ENCODE measurements around the gene FUS. TPM values are rescaled to one million over a fixed set of nuclear protein-coding genes. Genes with fewer than 3 reads are reported as not detected.
A peak's percentile ranks its signal among the peaks of the same experiment; 100 is the strongest.
"Not testable (repeated sequence)": the region's sequence is repeated elsewhere in the genome, so short reads cannot be mapped to it uniquely, and the experiment has no call there.

The FUS gene
- total RNA-seq, 2 donors from 2014 or later = 134 to 252 TPM

GRCh38 chr16:31136287-31136662 lies 43.7 kb upstream of the FUS start:
- no peak for DNase-seq
- Histone ChIP-seq H3K27ac (no peak overlapping the region), H3K27me3 (no peaks in the 10 kb centered on the region), H3K4me3 (no peak overlapping the region), H3K4me1 (peaks cover 26% of the 10 kb centered on the region), H3K36me3 (no peaks in the 10 kb centered on the region), H3K9ac (ENCODE audit: low read depth in 2 of 2, low read length in 2 of 2) (peak overlapping the region in 1 of 2 donors; percentile 100), H3K9me3 (no peaks in the 10 kb centered on the region)
- intact Hi-C loops (cut with DNase I) = no loop called here
- TF ChIP-seq CTCF (IDR thresholded peaks at IDR 0.05) = no peak

- H3K27ac ChIP-seq; intact Hi-C loops (cut with DNase I); H3K27me3 ChIP-seq; H3K4me3 ChIP-seq; DNase-seq; H3K36me3 ChIP-seq; H3K9me3 ChIP-seq; H3K9ac ChIP-seq (ENCODE audit: low read depth in 2 of 2, low read length in 2 of 2): not testable (repeated sequence)
- peaks cover 32% of the 10 kb centered on the region for H3K4me1 ChIP-seq
Observed at GRCh38 chr16:31136822-31137499, 43.0 kb upstream of the FUS start.

GRCh38 chr16:31138621-31139578 lies 41.0 kb upstream of the FUS start:
- H3K36me3 ChIP-seq = no peaks in the 10 kb centered on the region
- DNase-seq = peak; percentile 83
- peaks cover 23% of the 10 kb centered on the region for H3K4me1 ChIP-seq
- no peaks in the 10 kb centered on the region for H3K9me3 ChIP-seq
- H3K4me3 ChIP-seq = no peak overlapping the region
- intact Hi-C loops (cut with DNase I) = no loop called here
- H3K27ac ChIP-seq = peak overlapping the region; percentile 67
- no peak for TF ChIP-seq CTCF (IDR thresholded peaks at IDR 0.05)
- H3K27me3 ChIP-seq = no peaks in the 10 kb centered on the region
- H3K9ac ChIP-seq (ENCODE audit: low read depth in 2 of 2, low read length in 2 of 2) = peak overlapping the region; percentile 33 to 80

- H3K27me3 ChIP-seq = not testable (repeated sequence)
- intact Hi-C loops (cut with DNase I) = loop anchor here (10.0 kb wide), 1 partner anchor 156 kb away; the partner anchor contains the start of gene HSD3B7
Observed at GRCh38 chr16:31141071-31141469, 38.9 kb upstream of the FUS start.

GRCh38 chr16:31141489-31142108 lies 38.3 kb upstream of the FUS start:
- H3K27me3 ChIP-seq = no peaks in the 10 kb centered on the region
- peaks cover 23% of the 10 kb centered on the region for H3K4me1 ChIP-seq
- peak overlapping the region; percentile 91 for H3K27ac ChIP-seq
- no peaks in the 10 kb centered on the region for H3K36me3 ChIP-seq
- peak; percentile 57 for DNase-seq
- H3K4me3 ChIP-seq = no peak overlapping the region
- TF ChIP-seq CTCF (IDR thresholded peaks at IDR 0.05) = no peak
- intact Hi-C loops (cut with DNase I) = loop anchor here (10.0 kb wide), 1 partner anchor 157 kb away; the partner anchor contains the start of gene HSD3B7
- peak overlapping the region; percentile 61 to 74 for H3K9ac ChIP-seq (ENCODE audit: low read depth in 2 of 2, low read length in 2 of 2)
- no peaks in the 10 kb centered on the region for H3K9me3 ChIP-seq

More at GRCh38 chr16:31141071-31141469, 38.9 kb upstream of the FUS start:
- H3K9me3 ChIP-seq, H3K36me3 ChIP-seq, H3K4me3 ChIP-seq, DNase-seq: not testable (repeated sequence)
- peak overlapping the region; percentile 61 to 74 for H3K9ac ChIP-seq (ENCODE audit: low read depth in 2 of 2, low read length in 2 of 2)
- peaks cover 23% of the 10 kb centered on the region for H3K4me1 ChIP-seq
- peak overlapping the region; percentile 91 for H3K27ac ChIP-seq

Measured in colonic mucosa (tissue), 4 donors.